Heart left ventricle (tissue), 11 donors: Measurements from ENCODE around the gene C3. TPM values are rescaled to one million over a fixed set of nuclear protein-coding genes. Genes with fewer than 3 reads are reported as not detected.

Source experiments
- microRNA-seq, 4 donors: library from miRNA; unstranded; fragments of <30 nt; microRNA quantifications; one replicate each; pipeline versions ENCODE4 to v1.2.0, GENCODE V29; 2017 to 2020
- polyA plus RNA-seq, 2 donors: library from polyadenylated mRNA; stranded (reverse); fragments of 200-250 nt; gene quantifications; one replicate each; pipeline ENCODE4 v1.2.3, GENCODE V29; 2013
- total RNA-seq, 9 donors: library from RNA; depleted of rRNA in 2 of 9; stranded (reverse); fragments of >200 nt in 2 of 9; fragmentation: NEBNext Ultra II Directional in 3 of 9; extraction: Animal tissue kit (Norgen Biotek cat#: 25700) in 3 of 9; gene quantifications; one replicate each; pipeline versions ENCODE4 v1.1.0 to v1.2.4, GENCODE V29; 2016 to 2023
- donor health status: ischemic (EF 13 %, LVEDD 7.1; RV severe dilation, severe dysfunction).
- donor health status: healthy with polysubstance abuse.
- donor health status: DM: no; HTN: yes; CAD: no.
- donor health status: DM: no; HTN: no; CAD: no.
- donor health status: ischemic (EF 25% LVEDD 5.7; RV mildly dilated, moderate dysfunction).
- donor health status: healthy.
- donor health status: DM: yes; HTN: yes; CAD: no.
- donor health status: PGD.
- donor health status: nonischemic (EF 23%, LVEDD 6.1; RV moderate dilation, normal function).

C3 gene
- total and polyA plus RNA-seq, 11 donors: 31.7 to 1,888 (median 81.0) TPM

Small RNA genes within 50 kb of the gene (microRNA-seq; reads per million reads assigned to microRNA genes)
- gene MIR6791: 0 to 0.62 (median 0.19) reads per million in 4 donors

Other genes with a start within 250 kb of the C3 start
- gene DENND1C, start 238.9 kb downstream of the C3 start, total RNA-seq: 1 to 10 TPM in 2 of 9 donors, under 1 TPM in 7; 0.17 to 9.5 (median 0.50) TPM
- gene DENND1C, start 238.9 kb downstream of the C3 start, polyA plus RNA-seq: under 1 TPM; 0.25 to 0.42 TPM
- 1 to 10 TPM in 6 of 9 donors, under 1 TPM in 3; 0.41 to 4.8 (median 1.6) TPM for gene TUBB4A, start 218.3 kb downstream of the C3 start, total RNA-seq
- 1 to 10 TPM in 1 of 2 donors, under 1 TPM in 1; 0.15 to 2.0 TPM for gene TUBB4A, start 218.3 kb downstream of the C3 start, polyA plus RNA-seq
- gene TNFSF9, start 189.6 kb downstream of the C3 start, total RNA-seq: under 1 TPM in 4 of 9 donors, not detected in 5; 0.21 to 0.77 (median 0.49) TPM
- under 1 TPM; 0.08 to 0.11 TPM for gene TNFSF9, start 189.6 kb downstream of the C3 start, polyA plus RNA-seq
- gene CD70, start 129.5 kb downstream of the C3 start, total RNA-seq: under 1 TPM in 3 of 9 donors, not detected in 6; 0.23 to 0.68 (median 0.37) TPM
- gene CD70, start 129.5 kb downstream of the C3 start, polyA plus RNA-seq: not detected
- 1 to 10 TPM in 2 of 9 donors, under 1 TPM in 4, not detected in 3; 0.08 to 3.8 (median 0.28) TPM for gene TNFSF14, start 50.5 kb downstream of the C3 start, total RNA-seq
- under 1 TPM; 0.07 to 0.30 TPM for gene TNFSF14, start 50.5 kb downstream of the C3 start, polyA plus RNA-seq
- gene GPR108, start 16.9 kb upstream of the C3 start, total RNA-seq: 10 to 100 TPM; 19.2 to 47.9 (median 27.7) TPM
- 10 to 100 TPM; 35.5 to 39.1 TPM for gene GPR108, start 16.9 kb upstream of the C3 start, polyA plus RNA-seq
- gene TRIP10, start 19.0 kb upstream of the C3 start, total RNA-seq: 100 to 1,000 TPM in 3 of 9 donors, 10 to 100 TPM in 6; 62.5 to 135 (median 72.8) TPM
- 100 to 1,000 TPM; 110 to 172 TPM for gene TRIP10, start 19.0 kb upstream of the C3 start, polyA plus RNA-seq
- gene SH2D3A, start 46.8 kb upstream of the C3 start, total RNA-seq: under 1 TPM in 3 of 9 donors, not detected in 6; 0.12 to 0.56 (median 0.52) TPM
- gene SH2D3A, start 46.8 kb upstream of the C3 start, polyA plus RNA-seq: under 1 TPM; 0.08 to 0.25 TPM
- gene VAV1, start 52.1 kb upstream of the C3 start, total RNA-seq: 10 to 100 TPM in 1 of 9 donors, 1 to 10 TPM in 5, under 1 TPM in 3; 0.69 to 25.6 (median 1.7) TPM
- 1 to 10 TPM in 1 of 2 donors, under 1 TPM in 1; 0.91 to 1.2 TPM for gene VAV1, start 52.1 kb upstream of the C3 start, polyA plus RNA-seq
- 1 to 10 TPM in 2 of 9 donors, under 1 TPM in 2, not detected in 5; 0.18 to 6.4 (median 0.97) TPM for gene ADGRE1, start 166.9 kb upstream of the C3 start, total RNA-seq
- under 1 TPM in 1 of 2 donors, not detected in 1; 0.12 TPM for gene ADGRE1, start 166.9 kb upstream of the C3 start, polyA plus RNA-seq